SH-SY5Y (cell line): Measurements from ENCODE around the gene ITGA2.

ENCODE experiments used
- GATA2 ChIP-seq: IDR thresholded peaks from 2 replicates; pipeline ENCODE4 v1.6.1; 2011; ENCODE audit warnings: mild to moderate bottlenecking, low read depth, low read length
- GATA3 ChIP-seq: IDR thresholded peaks from 2 replicates; pipeline ENCODE4 v1.6.1; 2011; ENCODE audit warnings: low read depth, mild to moderate bottlenecking, low read length, moderate library complexity

ITGA2 gene

DNA sequence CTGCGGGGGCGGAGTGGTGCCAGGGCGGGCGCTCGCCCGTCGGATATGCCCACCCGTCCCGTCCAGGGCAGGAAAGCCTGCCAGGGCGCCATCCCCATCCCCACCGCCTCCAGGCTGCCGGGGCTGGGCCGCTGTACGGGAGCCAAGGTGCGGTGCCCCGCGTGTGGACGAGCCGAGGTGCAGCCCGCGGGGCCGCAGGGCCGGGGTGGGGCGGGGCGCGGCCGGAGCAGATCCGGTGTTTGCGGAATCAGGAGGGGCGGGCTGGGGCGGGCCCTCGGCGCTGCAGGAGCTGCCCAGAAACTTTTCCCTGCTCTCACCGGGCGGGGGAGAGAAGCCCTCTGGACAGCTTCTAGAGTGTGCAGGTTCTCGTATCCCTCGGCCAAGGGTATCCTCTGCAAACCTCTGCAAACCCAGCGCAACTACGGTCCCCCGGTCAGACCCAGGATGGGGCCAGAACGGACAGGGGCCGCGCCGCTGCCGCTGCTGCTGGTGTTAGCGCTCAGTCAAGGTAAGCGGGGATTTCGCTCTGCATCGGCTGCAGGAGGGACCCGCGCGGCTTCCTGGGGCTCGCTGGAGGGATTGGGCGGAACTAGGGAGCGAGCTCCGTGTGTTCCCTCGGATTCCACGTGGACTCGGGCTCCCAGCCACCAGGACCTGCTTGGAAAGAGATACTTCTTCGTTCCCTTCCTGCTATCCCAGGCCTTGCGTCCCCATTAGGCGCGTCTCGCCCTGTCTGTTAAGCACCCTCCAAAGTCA is at the start of gene ITGA2:
TSS of gene ITGA2 (plus strand) at position 328 of the 756 bp plus-strand sequence. CDS start at position 445, 117 bp downstream.
- peak; percentile 7; the same call in 1 of the 2 replicates for TF ChIP-seq GATA2
- no peak for TF ChIP-seq GATA3

GRCh38 chr5:52943285-52943684 is 45.9 kb upstream of the ITGA2 start:
- TF ChIP-seq GATA2, result no peak

- TF ChIP-seq GATA2 (no peak), GATA3 (no peak)
These were observed 45.3 kb upstream of the ITGA2 start for GRCh38 chr5:52943808-52944207.

GRCh38 chr5:52945040-52945439 is 44.1 kb upstream of the ITGA2 start:
- TF ChIP-seq GATA2 (no peak), GATA3 (no peak)

- TF ChIP-seq GATA3, result no peak
These were observed 41.9 kb upstream of the ITGA2 start for GRCh38 chr5:52947208-52947607.

- TF ChIP-seq GATA3 (no peak), GATA2 (no peak)
These were observed 41.3 kb upstream of the ITGA2 start for GRCh38 chr5:52947851-52948250.

DNA sequence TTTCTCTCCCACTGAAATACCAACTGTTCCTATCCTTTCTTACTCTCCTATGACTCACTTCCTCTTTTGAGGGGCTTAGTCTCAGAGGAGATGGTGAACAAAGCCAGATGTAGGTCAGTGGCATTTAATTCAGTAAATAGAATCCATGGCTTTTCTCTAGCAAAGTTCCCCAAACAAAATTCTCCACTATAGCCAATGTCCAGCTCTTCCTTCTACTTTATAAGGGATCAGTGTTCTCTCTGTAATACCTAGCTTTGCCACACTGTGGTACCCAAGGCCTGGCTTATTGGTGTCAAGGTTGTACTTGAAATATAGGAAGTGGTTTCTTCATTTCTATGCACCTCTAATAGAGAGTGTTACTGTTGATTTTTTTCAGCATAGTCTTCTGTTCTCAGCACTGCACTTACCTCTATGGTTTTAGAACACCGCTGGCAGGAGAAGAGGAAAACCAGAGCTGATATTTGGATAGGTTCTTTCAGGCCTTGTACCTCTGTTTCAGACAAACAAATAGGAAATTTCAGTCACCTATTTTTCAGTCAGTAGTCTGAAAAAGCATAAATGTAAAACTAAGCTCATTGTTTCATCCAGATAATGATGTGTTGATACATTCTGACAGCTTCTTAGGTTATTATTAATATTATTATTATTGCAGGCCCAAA is 40.6 kb upstream of the ITGA2 start:
- TF ChIP-seq GATA2 (no peak), GATA3 (no peak)

DNA sequence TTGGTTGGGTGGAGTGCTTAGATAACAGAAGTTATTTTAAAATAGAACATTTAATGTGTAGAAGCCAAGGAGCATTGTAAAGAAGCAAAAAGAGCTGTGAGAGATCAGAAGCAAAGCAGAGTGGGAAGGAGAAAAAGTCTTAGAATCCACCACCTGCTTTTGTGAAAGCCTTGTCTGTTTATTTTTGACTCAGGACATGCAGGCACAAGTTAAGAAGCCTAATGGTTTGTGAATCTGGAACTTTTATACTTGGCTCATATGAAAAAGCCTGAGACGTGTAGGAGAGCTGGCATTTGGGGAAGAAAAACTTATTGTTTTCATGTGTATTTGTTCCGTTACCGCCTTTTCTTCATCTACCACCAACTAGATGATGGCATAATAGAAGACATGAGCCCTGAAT is 38.5 kb upstream of the ITGA2 start:
- no peak for TF ChIP-seq GATA2
- TF ChIP-seq GATA3, result no peak

DNA sequence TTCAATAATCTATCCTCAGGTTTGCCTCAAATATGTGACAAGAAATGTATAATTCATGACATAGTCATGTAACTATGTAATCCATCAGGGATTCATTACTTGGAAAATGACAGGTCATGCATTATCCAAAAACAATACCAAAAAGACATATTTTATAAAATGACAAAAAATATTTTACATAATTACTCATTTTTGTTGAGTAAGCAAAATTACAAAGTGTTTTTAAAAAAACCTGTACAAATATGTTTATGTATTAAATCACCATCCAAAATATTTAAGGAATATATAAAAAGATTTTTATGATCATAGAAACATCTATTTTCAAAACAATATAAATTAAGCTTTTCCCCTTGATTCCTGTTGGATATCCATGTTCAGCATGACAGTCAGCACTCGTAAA is 36.7 kb upstream of the ITGA2 start:
- TF ChIP-seq GATA2 (no peak), GATA3 (no peak)

DNA sequence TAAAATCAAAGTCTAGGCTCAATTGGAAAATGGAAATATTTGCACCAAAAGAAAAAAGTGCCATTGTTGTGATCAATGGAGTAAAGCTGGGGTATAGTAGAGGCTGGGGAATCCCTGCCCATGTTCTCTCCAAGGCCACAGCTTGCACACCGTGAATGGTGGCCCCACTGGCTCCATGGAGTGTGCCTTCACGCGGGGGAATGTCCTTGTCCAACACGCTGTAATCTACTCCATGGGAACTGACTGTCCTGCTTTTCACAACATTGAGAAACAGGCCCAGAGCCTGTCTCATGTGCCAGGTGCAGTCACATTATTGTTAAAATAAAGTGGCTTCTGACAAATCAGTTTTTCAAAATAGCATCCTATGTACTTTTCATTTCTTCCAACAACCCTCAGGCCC is 33.1 kb upstream of the ITGA2 start:
- no peak for TF ChIP-seq GATA2
- no peak for TF ChIP-seq GATA3

GRCh38 chr5:52956915-52957747 is 32.0 kb upstream of the ITGA2 start:
- TF ChIP-seq GATA3 (no peak), GATA2 (no peak)

- no peak for TF ChIP-seq GATA2
- no peak for TF ChIP-seq GATA3
These were observed 27.9 kb upstream of the ITGA2 start for GRCh38 chr5:52961274-52961681.

DNA sequence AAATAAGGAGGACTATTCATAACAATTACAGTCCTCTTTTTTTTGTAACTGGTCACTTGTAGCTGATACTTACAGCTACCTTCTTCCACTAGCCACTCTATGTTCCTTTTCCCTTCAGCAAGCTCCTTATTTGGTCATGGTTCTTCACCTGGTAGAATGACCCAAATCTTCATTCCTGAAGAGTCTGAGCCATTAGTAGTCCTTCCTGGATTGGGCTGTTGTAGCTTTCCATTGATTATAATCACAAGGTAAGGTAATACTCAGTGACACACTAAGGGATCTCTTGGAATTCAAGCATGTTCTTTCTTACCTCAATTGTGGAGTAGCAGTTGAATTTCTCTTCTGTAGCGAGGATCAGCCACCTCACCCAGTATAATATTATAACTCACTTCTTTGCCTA is 25.5 kb upstream of the ITGA2 start:
- no peak for TF ChIP-seq GATA3
- TF ChIP-seq GATA2, result no peak

GRCh38 chr5:52964138-52964537 is 25.0 kb upstream of the ITGA2 start:
- TF ChIP-seq GATA3 (no peak), GATA2 (no peak)
